Right atrium auricular region (tissue), 2 donors: ENCODE results near the gene SAMD4A. TPM values are rescaled to one million over a fixed set of nuclear protein-coding genes. Genes with fewer than 3 reads are reported as not detected.

Experiments
- DNase-seq: peaks from one replicate; pipeline ENCODE4 v3.0.0-alpha.2; 2019; ENCODE audit warnings: low spot score
- H3K27ac ChIP-seq, 2 donors: fragments of 200-600 bp; sonication (generic); 1 replicate in 1 of 2; 2 replicates in 1 of 2; pipeline ENCODE4 v1.5.1; 2016 to 2019
- H3K27me3 ChIP-seq, 2 donors: fragments of 200-600 bp; sonication (generic); one replicate each; pipeline versions ENCODE4 v1.5.1 to v1.6.0; 2017 to 2019
- H3K36me3 ChIP-seq: fragments of 200-600 bp; sonication (generic); one replicate; pipeline ENCODE4 v1.5.1; 2016
- H3K4me1 ChIP-seq, 2 donors: fragments of 200-600 bp; sonication (generic); one replicate each; pipeline versions ENCODE4 v1.5.1 to v1.6.0; 2017 to 2019
- H3K4me3 ChIP-seq, 2 donors: fragments of 200-600 bp; sonication (generic); 1 replicate in 1 of 2; 2 replicates in 1 of 2; pipeline ENCODE4 v1.5.1; 2017 to 2019; ENCODE audit warnings: mild to moderate bottlenecking in 1 of 2, moderate library complexity in 1 of 2
- H3K9me3 ChIP-seq, 2 donors: fragments of 200-600 bp; sonication (generic); one replicate each; pipeline ENCODE4 v1.5.1; 2019
- CTCF ChIP-seq, 2 donors: fragments of 200-600 bp; sonication (generic); IDR thresholded peaks; one replicate each; pipeline ENCODE4 v1.5.1; 2019; ENCODE audit warnings: antibody characterized with exemption in 2 of 2
- total RNA-seq, 2 donors: library from RNA; depleted of rRNA; stranded (reverse); fragments of >200 nt; gene quantifications; one replicate each; pipeline ENCODE4 v1.1.0, GENCODE V29; 2016

The SAMD4A gene
- total RNA-seq, 2 donors from 2014 or later: 74.5 to 102 TPM

GRCh38 chr14:54789166-54789565 is 222.2 kb downstream of the SAMD4A start:
- no peak for TF ChIP-seq CTCF (IDR thresholded peaks at IDR 0.05)
- Histone ChIP-seq H3K4me3 (no peak overlapping the region), H3K27me3 (no peaks in the 10 kb centered on the region), H3K9me3 (no peaks in the 10 kb centered on the region), H3K36me3 (peaks cover 64% of the 10 kb centered on the region), H3K4me1 (peaks cover 0 to 31% of the 10 kb centered on the region in 2 donors), H3K27ac (peak overlapping the region in 1 of 2 donors; percentile 8)
- no peak for DNase-seq

- TF ChIP-seq CTCF (IDR thresholded peaks at IDR 0.05): no peak
- Histone ChIP-seq H3K4me1 (peaks cover 0 to 30% of the 10 kb centered on the region in 2 donors), H3K4me3 (no peak overlapping the region), H3K36me3 (peaks cover 64% of the 10 kb centered on the region), H3K27ac (peak overlapping the region in 1 of 2 donors; percentile 8), H3K9me3 (peaks cover 0 to 2% of the 10 kb centered on the region in 2 donors), H3K27me3 (no peaks in the 10 kb centered on the region)
- no peak for DNase-seq
These were observed 223.0 kb downstream of the SAMD4A start for GRCh38 chr14:54789781-54790480.

- peaks cover 0 to 4% of the 10 kb centered on the region in 2 donors for H3K9me3 ChIP-seq
- no peaks in the 10 kb centered on the region for H3K27me3 ChIP-seq
- H3K27ac ChIP-seq: no peak overlapping the region
- peaks cover 0 to 19% of the 10 kb centered on the region in 2 donors for H3K4me1 ChIP-seq
- H3K4me3 ChIP-seq: no peak overlapping the region
- no peak for DNase-seq
- TF ChIP-seq CTCF (IDR thresholded peaks at IDR 0.05): no peak
- H3K36me3 ChIP-seq: peaks cover 55% of the 10 kb centered on the region
These were observed 224.1 kb downstream of the SAMD4A start for GRCh38 chr14:54791001-54791400.

GRCh38 chr14:54792288-54792687 is 225.4 kb downstream of the SAMD4A start:
- Histone ChIP-seq H3K27ac (no peak overlapping the region), H3K27me3 (no peaks in the 10 kb centered on the region), H3K4me1 (peaks cover 0 to 7% of the 10 kb centered on the region in 2 donors), H3K4me3 (no peak overlapping the region), H3K36me3 (peaks cover 45% of the 10 kb centered on the region), H3K9me3 (peaks cover 0 to 4% of the 10 kb centered on the region in 2 donors)
- no peak for TF ChIP-seq CTCF (IDR thresholded peaks at IDR 0.05)
- DNase-seq: no peak

GRCh38 chr14:54794159-54794558 is 227.2 kb downstream of the SAMD4A start:
- H3K9me3 ChIP-seq: peaks cover 0 to 4% of the 10 kb centered on the region in 2 donors
- no peak for DNase-seq
- H3K4me1 ChIP-seq: no peaks in the 10 kb centered on the region
- no peak overlapping the region for H3K4me3 ChIP-seq
- no peak for TF ChIP-seq CTCF (IDR thresholded peaks at IDR 0.05)
- H3K27ac ChIP-seq: no peak overlapping the region
- H3K36me3 ChIP-seq: peaks cover 27% of the 10 kb centered on the region
- H3K27me3 ChIP-seq: no peaks in the 10 kb centered on the region

GRCh38 chr14:54794796-54795195 is 227.9 kb downstream of the SAMD4A start:
- H3K4me3 ChIP-seq: no peak overlapping the region
- TF ChIP-seq CTCF (IDR thresholded peaks at IDR 0.05): no peak
- H3K4me1 ChIP-seq: no peaks in the 10 kb centered on the region
- peaks cover 21% of the 10 kb centered on the region for H3K36me3 ChIP-seq
- peaks cover 0 to 4% of the 10 kb centered on the region in 2 donors for H3K9me3 ChIP-seq
- H3K27me3 ChIP-seq: no peaks in the 10 kb centered on the region
- no peak overlapping the region for H3K27ac ChIP-seq
- DNase-seq: no peak
